SK-N-SH (cell line): ENCODE results near the gene MRPL46. TPM values are rescaled to one million over a fixed set of nuclear protein-coding genes. Genes with fewer than 3 reads are reported as not detected.

Source experiments
- CTCF ChIA-PET: fragments of 300-600, 350-600 bp; formaldehyde crosslinking; extraction: SDS; loops from one replicate; lab custom pipeline; 2021; lab: Yijun Ruan, JAX
- POLR2A ChIA-PET: fragments of 350-600 bp; sonication (Branson Sonifier 250); formaldehyde crosslinking; extraction: SDS; loops from one replicate; lab custom pipeline; 2020; ENCODE audit warnings: antibody characterized with exemption, inconsistent platforms; lab: Yijun Ruan, JAX
- DNase-seq: peaks from one replicate; pipeline ENCODE4 v3.0.0; 2012
- H2AFZ ChIP-seq: fragments of 200-600 bp; sonication (generic); 2 replicates; pipeline ENCODE4 v1.8.1; 2016; ENCODE audit warnings: antibody characterized with exemption, mild to moderate bottlenecking, low read depth
- H3F3A ChIP-seq: fragments of 200-600 bp; sonication (generic); replicated peaks from 2 replicates; pipeline ENCODE3; 2016; ENCODE audit warnings: antibody characterized with exemption, mild to moderate bottlenecking; ENCODE audit not compliant: insufficient read depth
- H3K27ac ChIP-seq, 2 experiments: fragments of 200-500 bp in 1 of 2; fragments of 200-600 bp in 1 of 2; sonication (Bioruptor generic) in 1 of 2; sonication (generic), shearing (Covaris generic) in 1 of 2; 2 replicates each; pipeline versions ENCODE4 v1.5.1 to v1.6.1; 2014 to 2016; ENCODE audit warnings: low read depth in 2 of 2, inconsistent platforms in 1 of 2, low read length in 1 of 2, mild to moderate bottlenecking in 1 of 2, mixed read lengths in 1 of 2
- H3K27me3 ChIP-seq: fragments of 200-600 bp; sonication (generic), shearing (Covaris generic); 2 replicates; pipeline ENCODE4 v1.6.1; 2016; ENCODE audit warnings: mixed run types; ENCODE audit not compliant: insufficient read depth
- H3K36me3 ChIP-seq, 2 experiments: fragments of 200-500 bp in 1 of 2; fragments of 200-600 bp in 1 of 2; sonication (Bioruptor generic) in 1 of 2; sonication (generic) in 1 of 2; replicated peaks in 1 of 2; 2 replicates each; pipeline versions ENCODE3 to v1.5.1; 2014 to 2016; ENCODE audit warnings: low read length in 1 of 2, mild to moderate bottlenecking in 1 of 2; ENCODE audit not compliant: insufficient read depth in 2 of 2, control insufficient read depth in 1 of 2
- H3K4me1 ChIP-seq, 2 experiments: fragments of 200-500 bp in 1 of 2; fragments of 200-600 bp in 1 of 2; sonication (Bioruptor generic) in 1 of 2; sonication (generic), shearing (Covaris generic) in 1 of 2; 2 replicates each; pipeline versions ENCODE4 v1.5.1 to v1.6.1; 2014 to 2016; ENCODE audit warnings: low read depth in 1 of 2, low read length in 1 of 2, mixed run types in 1 of 2; ENCODE audit not compliant: insufficient read depth in 2 of 2, control insufficient read depth in 1 of 2
- H3K4me2 ChIP-seq: fragments of 200-600 bp; sonication (generic), shearing (Covaris generic); 2 replicates; pipeline ENCODE4 v1.6.1; 2017; ENCODE audit warnings: mixed run types
- H3K4me3 ChIP-seq, 2 experiments: fragments of 200-500 bp in 1 of 2; fragments of 200-600 bp in 1 of 2; sonication (Bioruptor generic) in 1 of 2; sonication (generic), shearing (Covaris generic) in 1 of 2; 2 replicates each; pipeline versions ENCODE4 v1.5.1 to v1.8.1; 2014 to 2016; ENCODE audit warnings: low read depth in 2 of 2, inconsistent platforms in 1 of 2, low read length in 1 of 2, mild to moderate bottlenecking in 1 of 2, mixed read lengths in 1 of 2, moderate library complexity in 1 of 2
- H3K79me2 ChIP-seq: fragments of 200-600 bp; sonication (generic); 2 replicates; pipeline ENCODE4 v1.8.1; 2017; ENCODE audit warnings: mild to moderate bottlenecking; ENCODE audit not compliant: insufficient read depth
- H3K9ac ChIP-seq: fragments of 200-600 bp; sonication (generic); 2 replicates; pipeline ENCODE4 v1.6.1; 2017; ENCODE audit warnings: mixed run types
- H3K9me2 ChIP-seq: fragments of 200-600 bp; sonication (generic); 2 replicates; pipeline ENCODE4 v1.6.1; 2017; ENCODE audit warnings: mixed run types
- H3K9me3 ChIP-seq: fragments of 200-600 bp; sonication (generic); 2 replicates; pipeline ENCODE4 v1.6.1; 2017; ENCODE audit warnings: mixed run types, mild to moderate bottlenecking, moderate library complexity
- H4K20me1 ChIP-seq: fragments of 200-600 bp; sonication (generic); 2 replicates; pipeline ENCODE4 v1.6.1; 2017; ENCODE audit warnings: mild to moderate bottlenecking, mixed run types; ENCODE audit not compliant: insufficient read depth
- CTCF ChIP-seq: fragments of 200-600 bp; sonication (generic); IDR thresholded peaks from 2 replicates; pipeline ENCODE4 v1.6.1; 2017; ENCODE audit warnings: antibody characterized with exemption, mild to moderate bottlenecking, moderate library complexity
- FOSL2 ChIP-seq: IDR thresholded peaks from 2 replicates; pipeline ENCODE4 v1.4.0; 2012; ENCODE audit warnings: low read depth, mild to moderate bottlenecking, moderate library complexity, borderline replicate concordance
- IRF3 ChIP-seq: fragments of 150-350 bp; IDR thresholded peaks from 2 replicates; pipeline ENCODE4 v1.6.1; 2016; ENCODE audit warnings: mild to moderate bottlenecking, low read depth, low read length
- MAX ChIP-seq: IDR thresholded peaks from 2 replicates; pipeline ENCODE4 v1.4.0; 2012; ENCODE audit warnings: low read depth
- MEF2A ChIP-seq: IDR thresholded peaks from 2 replicates; pipeline ENCODE4 v1.4.0; 2012; ENCODE audit warnings: low read depth, borderline replicate concordance
- RAD21 ChIP-seq: IDR thresholded peaks from 2 replicates; pipeline ENCODE4 v1.6.1; 2012; ENCODE audit warnings: mild to moderate bottlenecking, low read length
- REST ChIP-seq: IDR thresholded peaks from 2 replicates; pipeline ENCODE4 v1.6.1; 2012; ENCODE audit warnings: mild to moderate bottlenecking, low read depth, low read length, moderate library complexity
- SMC3 ChIP-seq: IDR thresholded peaks from 2 replicates; pipeline ENCODE4 v1.6.1; 2012; ENCODE audit warnings: low read depth, low read length, improper control_type of control experiment
- TCF12 ChIP-seq: IDR thresholded peaks from 2 replicates; pipeline ENCODE4 v1.4.0; 2012
- TEAD4 ChIP-seq: IDR thresholded peaks from 2 replicates; pipeline ENCODE4 v1.4.0; 2012; ENCODE audit warnings: mild to moderate bottlenecking, borderline replicate concordance; ENCODE audit not compliant: insufficient read depth
- USF1 ChIP-seq: IDR thresholded peaks from 2 replicates; pipeline ENCODE4 v1.4.0; 2012; ENCODE audit warnings: low read depth, borderline replicate concordance
- WGBS: methylation state at CpG from one replicate; pipeline ENCODE4 v1.1.6; 2017; ENCODE audit warnings: low lambda C conversion rate; 5-methylcytosine and 5-hydroxymethylcytosine counted together
- polyA plus RNA-seq, 3 experiments: library from polyadenylated mRNA; depleted of rRNA; stranded (reverse); fragments of >200 nt; gene quantifications; 2 replicates each; pipeline ENCODE4 v1.2.3, GENCODE V29; 2012

Gene MRPL46
- polyA plus RNA-seq, 1 of the 3 experiments (the other 2 are of a cell fraction), result 33.8 TPM

- TF ChIP-seq RAD21 (no peak), MEF2A (no peak), MAX (no peak), FOSL2 (no peak)
Observed at GRCh38 chr15:88472225-88472624, 5.0 kb upstream of the MRPL46 start (continued).

- H3K9me2 ChIP-seq, result no peaks in the 10 kb centered on the region
- H3K4me2 ChIP-seq, result no peak overlapping the region
- H3F3A ChIP-seq, result peaks cover 8% of the 10 kb centered on the region
- no peak overlapping the region for H3K9ac ChIP-seq
- no peak overlapping the region for H3K27ac ChIP-seq
- peaks cover 6 to 16% of the 10 kb centered on the region in 2 experiments; a peak in 3 of 4 replicates for H3K4me1 ChIP-seq
- WGBS, result 93% methylated on average over 6 of the region's 6 CpGs
- H3K9me3 ChIP-seq, result no peaks in the 10 kb centered on the region
- no peaks in the 10 kb centered on the region for H4K20me1 ChIP-seq
- peaks cover 45% of the 10 kb centered on the region for H3K79me2 ChIP-seq
- ChIA-PET POLR2A (no interaction called here), CTCF (interaction anchor here (0.9 to 5.3 kb wide), 5 partner anchors 16 to 151 kb away, joined by 3 to 28 read pairs (median 3); partner anchors contain the start of gene AEN)
- TF ChIP-seq REST (no peak), USF1 (no peak), IRF3 (no peak), CTCF (peak; percentile 12; the same call in 1 of the 2 replicates), SMC3 (no peak), TEAD4 (no peak), TCF12 (no peak)
- no peaks in the 10 kb centered on the region for H3K27me3 ChIP-seq
- H3K4me3 ChIP-seq, result no peak overlapping the region
- H2AFZ ChIP-seq, result no peak overlapping the region
- H3K36me3 ChIP-seq, result peaks cover 7 to 28% of the 10 kb centered on the region in 2 experiments
- DNase-seq, result no peak
Observed at GRCh38 chr15:88470625-88471372, 3.6 kb upstream of the MRPL46 start.
